ENCODE data around the gene GGACT.

Gene GGACT

GRCh38 chr13:100546713-100547405 is 41.7 kb downstream of the GGACT start:
- DNase-seq, result no peak

- no peak for DNase-seq
Observed at GRCh38 chr13:100545684-100546061, 42.9 kb downstream of the GGACT start.

GRCh38 chr13:100544866-100545683 is 43.5 kb downstream of the GGACT start:
- no peak for DNase-seq

- no peak for DNase-seq
Observed at GRCh38 chr13:100543872-100544602, 44.6 kb downstream of the GGACT start.

- DNase-seq, result no peak
Observed at GRCh38 chr13:100542826-100543156, 45.8 kb downstream of the GGACT start.

- no peak for DNase-seq
Observed at GRCh38 chr13:100541897-100542825, 46.4 kb downstream of the GGACT start.

- no peak for DNase-seq
Observed at GRCh38 chr13:100540621-100541020, 48.0 kb downstream of the GGACT start.

- DNase-seq, result no peak
Observed at GRCh38 chr13:100537951-100538462, 50.6 kb downstream of the GGACT start.

- DNase-seq, result no peak
Observed at GRCh38 chr13:100537486-100537885, 51.1 kb downstream of the GGACT start.

GRCh38 chr13:100536643-100537180 is 51.9 kb downstream of the GGACT start:
- no peak for DNase-seq

- DNase-seq, result no peak
Observed at GRCh38 chr13:100535426-100536135, 53.0 kb downstream of the GGACT start.

- no peak for DNase-seq
Observed at GRCh38 chr13:100534911-100535310, 53.7 kb downstream of the GGACT start.

- no peak for DNase-seq
Observed at GRCh38 chr13:100534147-100534843, 54.3 kb downstream of the GGACT start.

GRCh38 chr13:100533588-100534041 is 55.0 kb downstream of the GGACT start:
- DNase-seq, result peak; percentile 17

- no peak for DNase-seq
Observed at GRCh38 chr13:100532836-100533435, 55.7 kb downstream of the GGACT start.

- DNase-seq, result no peak
Observed at GRCh38 chr13:100532090-100532766, 56.4 kb downstream of the GGACT start.

- DNase-seq, result no peak
Observed at GRCh38 chr13:100530671-100531213, 57.8 kb downstream of the GGACT start.

- no peak for DNase-seq
Observed at GRCh38 chr13:100529666-100530377, 58.8 kb downstream of the GGACT start.

- no peak for DNase-seq
Observed at GRCh38 chr13:100528820-100529219, 59.8 kb downstream of the GGACT start.

All from NCI-H510A (cell line).